GM18505 (cell line): ENCODE results near the gene MYO1E.

Experiments used
- ATAC-seq: cut with Tn5 transposase; IDR thresholded peaks from one replicate; pipeline ENCODE4 v1.9.1; 2021; ENCODE audit not compliant: unreplicated experiment
- POLR2A ChIP-seq: IDR thresholded peaks from 4 replicates; pipeline ENCODE4 v1.6.1; 2011; ENCODE audit warnings: borderline replicate concordance; ENCODE audit not compliant: insufficient read depth, insufficient read length; ENCODE audit errors: extremely low read depth

MYO1E gene

DNA sequence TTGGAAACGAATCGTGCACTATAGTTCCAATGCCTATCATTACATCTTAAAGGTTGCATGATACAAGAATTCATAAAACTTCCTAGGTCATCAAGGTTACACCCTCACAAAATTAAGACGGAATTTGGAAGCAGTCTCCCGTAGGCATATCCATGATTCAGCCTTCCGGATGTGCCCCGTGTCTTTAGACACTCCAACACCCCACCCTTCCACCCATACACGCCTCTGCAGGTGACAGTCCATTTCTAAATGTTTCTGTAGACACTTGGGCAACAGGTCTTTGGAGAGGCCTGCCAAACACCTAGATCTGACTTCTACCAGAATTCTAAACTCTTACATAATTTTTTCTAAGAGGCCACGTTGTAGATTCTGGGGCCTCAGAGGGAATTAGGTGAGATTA is 116.2 kb downstream of the MYO1E start:
- no peak for ATAC-seq
- TF ChIP-seq POLR2A: no peak

GRCh38 chr15:59255680-59256336 is 116.9 kb downstream of the MYO1E start:
- no peak for ATAC-seq
- no peak for TF ChIP-seq POLR2A

GRCh38 chr15:59252137-59252536 is 120.5 kb downstream of the MYO1E start:
- no peak for ATAC-seq
- no peak for TF ChIP-seq POLR2A

GRCh38 chr15:59251001-59251845 is 121.4 kb downstream of the MYO1E start:
- ATAC-seq: no peak
- no peak for TF ChIP-seq POLR2A

DNA sequence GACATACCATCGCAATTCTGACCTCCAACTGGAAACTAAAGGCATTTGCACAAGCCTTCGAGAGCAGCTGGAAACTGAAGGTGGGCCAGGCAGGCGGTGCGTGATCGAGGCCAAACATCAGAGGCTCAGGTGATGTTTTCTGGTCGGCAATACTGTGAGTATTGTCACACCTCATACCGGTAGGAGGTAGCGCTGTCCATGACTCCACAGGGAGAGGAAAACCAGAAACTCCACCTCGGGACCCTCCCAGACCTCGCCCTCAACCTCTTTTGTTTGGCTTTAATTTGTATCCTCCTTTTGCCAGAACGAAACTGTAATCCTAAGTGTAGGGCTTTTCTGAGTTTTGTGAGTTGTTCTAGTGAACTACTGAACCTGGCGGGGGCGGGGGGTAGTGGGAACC is 122.4 kb downstream of the MYO1E start:
- TF ChIP-seq POLR2A: no peak
- no peak for ATAC-seq

GRCh38 chr15:59249816-59250215 is 122.9 kb downstream of the MYO1E start:
- ATAC-seq: no peak
- no peak for TF ChIP-seq POLR2A

DNA sequence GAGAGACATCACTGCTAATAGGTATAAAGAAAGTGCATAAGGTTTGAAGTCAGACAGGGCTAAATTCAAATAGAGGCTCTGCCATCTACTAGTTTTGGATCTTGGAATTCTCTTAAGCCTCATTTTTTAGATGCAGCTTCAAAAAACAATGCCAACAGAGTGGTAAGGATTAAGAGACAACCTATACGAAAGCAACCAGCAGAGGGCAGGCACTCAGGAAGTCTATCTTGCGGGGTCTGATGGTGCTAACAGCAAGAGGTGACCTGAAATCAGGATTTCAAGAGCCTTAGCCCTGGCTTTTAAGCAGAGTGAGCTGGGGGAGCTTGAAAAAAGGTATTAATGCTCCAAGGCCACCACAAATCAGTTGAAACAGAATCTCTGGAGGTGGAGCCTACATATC is 125.3 kb downstream of the MYO1E start:
- ATAC-seq: no peak
- TF ChIP-seq POLR2A: no peak

DNA sequence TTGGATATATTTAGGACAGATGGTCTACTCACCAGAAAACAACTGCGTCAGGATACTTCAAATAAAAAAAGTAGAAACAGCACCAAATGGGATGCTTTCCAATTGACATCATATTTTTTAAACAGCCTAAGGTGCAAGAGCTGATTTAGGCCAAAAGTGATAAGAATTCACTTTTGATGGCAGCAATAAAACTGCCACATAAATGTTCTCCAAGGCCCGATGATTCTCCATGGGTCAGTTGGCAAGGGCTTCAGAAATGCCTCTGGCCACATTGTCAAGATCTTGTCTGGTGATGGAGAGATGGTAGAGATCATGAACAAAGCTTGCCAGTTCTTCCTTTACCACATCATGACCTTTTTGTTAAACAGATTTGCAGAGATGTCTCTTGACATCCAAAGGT is 127.1 kb downstream of the MYO1E start:
- no peak for ATAC-seq
- no peak for TF ChIP-seq POLR2A

GRCh38 chr15:59244337-59244736 is 128.3 kb downstream of the MYO1E start:
- peak; percentile 73 for ATAC-seq
- TF ChIP-seq POLR2A: no peak

DNA sequence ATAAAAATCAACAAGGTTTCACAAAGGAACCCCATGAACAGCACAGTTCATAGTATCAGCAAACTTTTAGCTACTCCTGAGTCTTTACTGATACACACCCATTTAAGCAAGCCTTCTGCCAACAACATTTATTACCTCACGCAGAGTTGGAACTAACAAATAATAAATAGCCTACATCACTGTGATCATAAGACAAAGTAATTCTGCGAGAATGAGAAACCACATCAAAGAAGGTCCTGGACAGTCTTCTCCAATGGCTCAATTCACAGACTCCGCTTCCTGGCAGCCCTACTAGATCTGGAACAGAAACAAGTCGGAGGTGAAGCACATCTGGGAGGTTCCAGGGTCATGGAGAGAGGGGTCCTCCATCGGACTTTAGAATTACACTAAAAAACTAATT is 129.0 kb downstream of the MYO1E start:
- TF ChIP-seq POLR2A: no peak
- ATAC-seq: no peak

GRCh38 chr15:59242649-59243048 is 130.0 kb downstream of the MYO1E start:
- TF ChIP-seq POLR2A: no peak
- no peak for ATAC-seq

GRCh38 chr15:59240036-59240435 is 132.6 kb downstream of the MYO1E start:
- ATAC-seq: no peak
- TF ChIP-seq POLR2A: no peak

GRCh38 chr15:59237924-59238331 is 134.7 kb downstream of the MYO1E start:
- TF ChIP-seq POLR2A: peak; percentile 22
- ATAC-seq: peak; percentile 46
